Ecto neural progenitor cell (in vitro differentiated cells): ENCODE data around the gene LIMS2.

ENCODE experiments used
- DNase-seq: peaks from one replicate; pipeline ENCODE4 v3.0.0-alpha.2; 2018; ENCODE audit warnings: low spot score

The LIMS2 gene

DNA sequence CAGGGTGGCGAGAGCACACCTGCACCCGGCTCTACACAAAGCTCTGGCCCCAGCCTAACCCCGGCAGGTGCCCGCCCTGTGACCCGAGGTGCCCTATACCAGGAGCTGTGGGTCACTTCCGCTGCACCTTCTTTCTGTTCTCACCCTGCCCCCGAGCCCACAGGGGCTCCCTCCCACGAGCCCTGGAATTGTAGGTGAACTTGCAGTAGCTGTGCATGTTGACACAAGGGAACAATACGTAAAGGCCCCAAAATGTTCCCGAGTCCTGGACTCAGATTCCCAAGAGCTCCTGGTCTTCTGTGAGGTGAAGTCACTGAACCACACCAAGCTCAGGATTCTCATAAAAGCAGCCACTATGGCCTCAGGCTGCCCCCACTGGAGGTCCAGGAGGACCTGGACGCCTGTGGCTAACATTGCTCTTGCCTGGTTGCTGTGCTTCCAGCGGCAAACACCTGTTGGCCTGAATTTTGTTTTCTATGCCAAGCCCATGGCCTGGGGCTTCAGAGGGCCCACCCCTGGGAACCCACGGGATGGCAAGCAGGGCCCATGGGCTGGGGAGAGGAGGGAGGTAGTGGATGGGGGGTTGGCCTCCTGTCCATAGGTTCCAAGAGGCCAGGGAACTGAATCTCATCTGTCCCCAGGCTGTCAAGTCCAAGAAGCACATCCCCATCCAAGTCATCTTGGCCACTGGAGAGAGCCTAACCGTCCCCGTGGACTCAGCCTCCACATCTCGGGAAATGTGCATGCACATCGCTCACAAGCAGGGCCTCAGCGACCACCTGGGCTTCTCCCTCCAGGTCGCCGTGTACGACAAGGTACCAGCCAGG is 52.6 kb downstream of the LIMS2 start:
- DNase-seq: no peak

DNA sequence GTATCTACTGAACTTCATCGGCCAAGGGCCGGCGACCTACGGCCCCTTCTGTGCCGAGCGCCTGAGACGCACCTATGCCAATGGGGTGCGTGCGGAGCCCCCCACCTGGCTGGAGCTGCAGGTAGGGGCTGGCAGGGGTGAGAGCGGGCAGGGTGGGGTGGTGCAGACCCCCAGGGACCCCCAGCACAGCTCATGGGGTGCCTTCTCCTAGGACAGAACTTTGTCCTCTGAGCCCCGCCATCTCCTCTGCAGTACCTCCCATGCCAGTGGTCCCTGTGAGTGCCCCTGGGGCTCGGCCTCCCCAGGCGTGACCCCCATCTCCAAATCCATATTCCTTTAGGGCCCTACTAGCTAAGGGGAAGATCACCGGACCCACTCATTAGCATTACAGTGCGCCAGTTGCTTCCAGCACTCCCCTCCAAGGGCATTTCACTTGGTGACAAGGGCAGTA is 53.3 kb downstream of the LIMS2 start:
- DNase-seq: no peak

DNA sequence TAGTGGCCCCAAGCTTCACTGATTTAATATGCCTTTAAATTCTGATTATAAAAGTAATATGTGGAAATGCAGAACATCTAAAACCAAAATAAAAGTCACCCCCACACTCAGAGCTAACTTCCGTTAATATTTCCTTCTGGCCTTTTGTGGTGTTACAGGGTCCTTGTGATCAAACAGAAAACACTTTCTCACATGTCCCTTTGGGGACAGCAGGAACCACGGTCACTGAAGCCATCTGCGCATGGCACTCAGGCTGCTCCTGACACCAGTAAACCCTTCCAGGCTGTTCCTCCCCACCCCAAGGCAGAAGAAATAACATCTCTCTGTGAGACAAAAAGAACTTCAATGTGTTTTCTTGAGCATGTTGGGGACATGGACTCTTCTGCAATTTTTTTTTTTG is 54.5 kb downstream of the LIMS2 start:
- no peak for DNase-seq

DNA sequence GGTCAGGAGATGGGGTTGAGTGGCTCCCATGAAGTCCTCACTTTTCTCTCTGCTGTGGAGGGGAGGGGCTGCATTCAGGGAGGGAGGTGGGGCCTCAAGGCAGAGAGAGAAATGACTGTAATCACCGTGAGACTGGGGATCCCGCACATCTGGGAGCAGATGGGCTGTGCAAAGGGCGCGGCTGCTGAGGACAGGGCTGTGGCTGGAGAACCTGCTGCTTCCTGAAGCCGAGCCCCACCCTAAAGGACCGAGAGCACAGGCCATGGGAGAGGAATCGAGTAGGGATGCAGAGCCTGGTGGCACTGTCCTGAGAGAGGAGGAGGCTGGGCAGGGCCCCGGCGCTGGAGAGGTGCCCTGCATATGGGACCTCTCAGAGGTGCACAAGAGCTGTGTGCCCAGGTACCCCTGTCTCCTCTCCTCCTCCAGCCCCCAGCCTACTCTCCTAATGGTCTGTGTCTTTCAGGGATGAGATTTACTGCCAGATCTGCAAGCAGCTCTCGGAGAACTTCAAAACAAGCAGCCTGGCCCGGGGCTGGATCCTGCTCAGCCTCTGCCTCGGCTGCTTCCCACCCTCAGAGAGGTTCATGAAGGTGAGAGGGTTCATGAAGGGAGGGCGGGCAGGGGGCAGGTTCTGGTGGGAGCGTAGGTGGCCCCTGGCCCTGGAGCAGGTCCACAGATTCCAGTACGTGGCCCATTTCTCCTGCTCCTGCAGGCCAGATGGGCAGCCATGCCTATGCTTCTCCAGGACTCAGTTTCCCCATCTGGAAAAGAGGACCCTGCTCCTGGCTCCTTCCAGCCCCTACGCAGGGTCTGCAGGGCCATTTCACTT is 55.2 kb downstream of the LIMS2 start:
- DNase-seq: peak; percentile 38

DNA sequence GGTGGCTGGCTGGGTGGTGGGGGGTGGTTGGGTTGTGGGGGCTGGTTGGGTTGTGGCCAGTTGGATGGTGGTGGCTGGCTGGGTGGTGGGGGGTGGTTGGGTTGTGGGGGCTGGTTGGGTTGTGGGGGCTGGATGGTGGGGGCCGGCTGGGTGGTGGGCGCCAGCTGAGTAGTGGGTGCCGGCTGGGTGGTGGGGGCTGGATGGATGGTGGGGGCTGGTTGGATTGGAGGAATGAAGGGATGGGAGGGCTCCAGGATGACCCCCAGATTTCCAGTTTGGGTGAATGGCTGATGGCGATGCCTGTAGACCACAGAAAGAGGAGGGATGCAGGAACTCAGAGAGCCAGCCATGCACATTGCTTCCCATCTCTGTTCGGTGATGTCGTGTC is 56.1 kb downstream of the LIMS2 start:
- DNase-seq: no peak

DNA sequence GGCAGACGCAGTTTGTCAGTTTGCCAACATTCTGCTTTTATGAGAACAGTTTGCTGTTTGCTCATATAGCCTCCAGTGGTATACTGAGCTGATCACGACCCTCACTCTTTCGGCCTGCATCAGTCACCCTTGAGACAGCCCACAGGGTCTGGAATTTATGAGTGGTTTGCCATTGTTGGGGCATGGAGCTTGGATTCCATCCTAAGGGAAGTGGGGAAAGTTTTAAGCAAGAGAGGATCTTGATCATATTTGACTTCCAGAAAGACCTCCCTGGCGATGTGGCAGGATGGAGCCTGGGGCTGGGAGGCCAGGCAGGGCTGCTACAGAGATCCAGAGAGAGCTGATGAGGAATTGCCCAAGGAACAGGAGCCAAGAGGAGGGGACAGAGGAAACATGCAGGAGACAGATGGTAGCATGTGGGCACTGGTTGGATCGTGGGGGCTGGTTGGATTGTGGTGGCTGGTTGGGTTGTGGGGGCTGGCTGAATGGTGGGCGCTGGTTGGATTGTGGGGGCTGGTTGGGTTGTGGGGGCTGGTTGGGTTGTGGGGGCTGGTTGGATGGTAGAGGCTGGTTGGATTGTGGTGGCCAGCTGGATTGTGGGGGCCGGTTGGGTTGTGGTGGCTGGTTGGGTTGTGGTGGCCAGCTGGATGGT is 56.7 kb downstream of the LIMS2 start:
- DNase-seq: peak; percentile 23

DNA sequence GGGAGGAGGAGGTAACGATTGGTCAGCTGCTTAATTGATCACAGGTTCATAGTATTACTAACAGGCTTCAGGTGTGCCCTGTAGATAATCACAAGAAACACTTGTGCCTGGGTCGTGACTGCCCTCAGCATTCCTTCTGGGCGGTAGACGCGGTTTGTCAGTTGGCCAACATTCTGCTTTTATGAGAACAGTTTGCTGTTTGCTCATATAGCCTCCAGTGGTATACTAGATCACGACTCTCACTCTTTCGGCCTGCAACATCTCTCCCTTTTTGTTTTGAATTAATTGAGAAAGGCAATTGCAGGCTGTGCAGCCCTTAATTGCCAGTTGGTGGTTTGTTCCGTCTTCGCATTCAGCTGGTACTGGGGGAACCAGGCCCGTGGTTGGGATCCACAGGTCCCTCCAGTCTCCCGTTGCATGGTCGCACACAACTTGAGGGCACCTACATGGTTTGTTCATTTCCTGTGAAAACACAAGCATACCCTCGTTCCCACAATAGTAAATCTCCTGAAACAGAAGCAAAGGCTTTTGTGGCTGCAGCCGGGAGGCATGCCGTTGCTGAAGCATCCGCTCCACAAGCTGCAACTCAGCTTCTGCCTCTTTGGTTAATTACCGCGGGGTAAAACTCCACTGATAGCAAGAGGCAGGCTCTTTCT is 59.7 kb downstream of the LIMS2 start:
- peak; percentile 32 for DNase-seq

DNA sequence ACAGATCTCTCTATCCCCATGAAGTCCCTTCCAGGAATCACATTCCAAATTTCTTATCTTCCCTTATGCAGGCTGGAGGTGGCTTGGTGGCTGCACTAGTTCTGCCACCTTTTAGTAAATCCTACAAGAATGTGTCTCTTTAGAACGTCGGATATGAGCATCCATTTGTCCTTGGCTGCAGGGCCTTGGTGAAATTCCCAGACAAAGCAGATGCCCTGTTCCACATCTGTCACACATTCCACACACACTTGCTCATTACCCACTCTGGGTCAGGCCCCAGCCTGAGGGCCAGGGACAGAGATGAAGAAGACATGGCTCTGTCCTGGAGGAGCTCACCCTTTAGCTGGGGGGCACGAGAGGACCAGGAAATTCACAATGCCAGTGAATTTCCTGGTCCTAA is 60.6 kb downstream of the LIMS2 start:
- DNase-seq: peak; percentile 24

DNA sequence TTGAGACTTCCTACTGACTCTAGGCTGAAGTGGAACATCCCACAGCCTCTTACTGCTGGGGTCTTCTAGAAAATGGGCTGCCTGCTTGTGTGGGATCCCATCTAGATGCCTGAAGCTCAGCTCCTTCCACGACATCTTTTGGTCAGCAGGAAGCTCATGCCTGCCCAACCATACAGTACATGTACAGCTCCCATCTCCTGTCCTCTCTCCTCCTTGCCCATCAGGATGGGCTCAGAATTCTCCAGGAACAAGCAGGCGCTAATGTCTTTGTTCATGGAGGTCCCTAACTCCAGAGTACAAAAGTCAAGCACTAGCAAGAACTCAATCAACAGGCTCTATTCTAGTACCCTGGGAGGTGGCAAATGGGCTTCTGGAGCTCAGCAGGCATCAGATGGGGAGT is 61.1 kb downstream of the LIMS2 start:
- no peak for DNase-seq

DNA sequence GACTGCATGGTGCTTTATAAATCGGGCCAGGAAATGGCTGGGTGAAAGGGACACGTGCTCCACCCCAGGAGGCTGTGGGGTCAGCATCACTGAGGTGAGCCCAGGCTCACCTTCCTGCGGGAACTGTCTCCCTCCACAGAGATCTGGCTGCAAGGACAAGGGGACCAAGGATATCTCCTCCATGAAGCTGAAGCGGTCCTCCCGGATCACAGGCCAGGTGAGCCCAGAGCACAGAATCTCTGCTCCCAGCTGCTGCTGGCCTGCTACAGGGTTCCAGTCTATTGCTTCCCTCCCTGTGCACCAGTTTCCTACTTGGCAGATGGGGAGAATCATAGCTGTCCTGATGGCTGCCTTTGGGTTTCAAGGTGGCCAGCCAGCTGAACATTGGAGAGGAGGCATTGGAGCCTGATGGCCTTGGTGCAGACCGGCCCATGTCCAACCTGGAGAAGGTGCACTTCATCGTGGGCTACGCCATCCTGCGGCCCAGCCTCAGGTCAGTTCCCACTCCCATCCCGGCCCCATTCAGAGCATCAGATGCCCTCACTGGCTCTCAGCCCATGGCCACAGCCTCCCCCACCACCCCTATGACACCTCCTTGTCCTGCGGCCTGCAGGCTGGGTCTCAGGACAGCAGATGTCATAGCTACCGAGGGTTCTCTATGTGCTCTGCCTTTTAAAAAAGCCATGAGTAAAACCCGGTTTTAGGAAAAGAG is 63.1 kb downstream of the LIMS2 start:
- DNase-seq: no peak

DNA sequence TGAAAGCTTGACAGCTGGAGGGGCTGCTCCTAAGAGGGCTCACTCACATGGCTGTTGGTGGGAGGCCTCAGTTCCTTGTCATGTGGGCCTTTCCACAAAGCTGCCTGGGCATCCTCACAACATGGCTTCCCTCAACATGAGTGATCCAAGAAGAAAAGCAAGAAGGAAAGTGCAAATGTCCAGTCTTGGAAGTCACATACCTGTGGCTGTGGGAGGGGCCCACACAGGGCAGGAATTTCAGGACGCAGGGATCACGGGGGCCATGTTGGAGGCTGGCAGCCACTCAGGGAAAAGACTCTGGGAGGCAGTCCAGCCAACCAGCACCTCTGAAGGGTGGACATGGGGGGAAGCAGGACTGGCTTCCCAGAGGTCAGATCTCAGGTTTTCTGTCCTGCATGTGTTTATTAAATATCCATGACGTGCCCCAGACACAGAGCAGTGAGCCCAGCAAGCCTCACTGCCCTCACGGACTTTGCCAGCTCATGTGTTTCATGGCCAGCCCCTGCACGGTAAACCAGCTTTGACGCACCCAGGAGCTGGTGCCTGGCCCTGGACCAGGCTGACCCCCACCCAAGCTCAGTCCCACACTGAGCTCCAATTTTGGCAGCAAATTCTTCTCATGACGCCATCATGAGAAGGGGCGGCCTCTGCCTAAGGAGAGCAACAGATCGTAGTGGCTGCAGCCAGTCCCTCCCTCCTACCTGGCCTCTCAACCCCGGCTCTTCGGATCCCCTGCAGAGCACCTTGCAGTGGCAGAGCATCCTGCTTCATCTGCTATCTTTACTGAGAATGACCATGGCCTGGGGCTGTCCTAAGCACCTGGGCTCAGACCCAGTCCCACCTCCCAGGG is 64.0 kb downstream of the LIMS2 start:
- DNase-seq: no peak

DNA sequence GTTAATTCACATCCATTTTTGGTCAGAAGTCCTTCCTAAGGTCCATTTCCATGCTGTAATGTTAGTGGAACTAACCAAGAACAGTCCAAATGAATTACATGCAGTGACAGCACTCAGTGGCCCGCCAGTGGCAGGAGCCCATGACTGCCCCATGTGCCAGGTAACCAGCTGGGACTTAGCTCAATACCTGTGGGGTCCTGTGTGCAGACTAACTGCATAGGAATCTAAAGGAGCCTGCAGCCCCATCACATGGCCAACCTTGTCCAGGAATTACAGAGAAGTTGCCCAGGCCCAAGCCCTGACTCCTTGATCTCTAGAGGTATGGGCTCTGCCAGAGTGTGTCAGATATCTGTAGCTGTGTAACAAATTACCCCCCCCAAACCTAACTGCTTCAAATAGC is 64.8 kb downstream of the LIMS2 start:
- no peak for DNase-seq

DNA sequence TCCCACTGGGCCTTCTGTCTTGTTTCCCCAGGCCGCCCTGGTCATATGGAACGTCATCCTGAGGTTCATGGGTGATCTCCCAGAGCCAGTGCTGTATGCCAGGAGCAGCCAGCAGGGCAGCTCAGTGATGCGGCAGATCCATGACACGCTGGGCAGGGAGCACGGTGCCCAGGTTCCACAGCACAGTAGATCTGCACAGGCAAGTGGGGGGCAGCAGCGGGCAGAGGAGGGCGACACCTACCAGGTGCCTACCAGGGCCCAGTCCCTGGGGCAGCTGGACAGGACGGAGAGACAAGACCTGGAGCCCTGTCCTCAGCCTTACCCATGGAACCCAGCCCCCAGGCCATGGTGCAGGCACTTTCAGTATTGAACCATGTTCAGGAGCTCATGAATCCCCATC is 65.5 kb downstream of the LIMS2 start:
- DNase-seq: peak; percentile 15

DNA sequence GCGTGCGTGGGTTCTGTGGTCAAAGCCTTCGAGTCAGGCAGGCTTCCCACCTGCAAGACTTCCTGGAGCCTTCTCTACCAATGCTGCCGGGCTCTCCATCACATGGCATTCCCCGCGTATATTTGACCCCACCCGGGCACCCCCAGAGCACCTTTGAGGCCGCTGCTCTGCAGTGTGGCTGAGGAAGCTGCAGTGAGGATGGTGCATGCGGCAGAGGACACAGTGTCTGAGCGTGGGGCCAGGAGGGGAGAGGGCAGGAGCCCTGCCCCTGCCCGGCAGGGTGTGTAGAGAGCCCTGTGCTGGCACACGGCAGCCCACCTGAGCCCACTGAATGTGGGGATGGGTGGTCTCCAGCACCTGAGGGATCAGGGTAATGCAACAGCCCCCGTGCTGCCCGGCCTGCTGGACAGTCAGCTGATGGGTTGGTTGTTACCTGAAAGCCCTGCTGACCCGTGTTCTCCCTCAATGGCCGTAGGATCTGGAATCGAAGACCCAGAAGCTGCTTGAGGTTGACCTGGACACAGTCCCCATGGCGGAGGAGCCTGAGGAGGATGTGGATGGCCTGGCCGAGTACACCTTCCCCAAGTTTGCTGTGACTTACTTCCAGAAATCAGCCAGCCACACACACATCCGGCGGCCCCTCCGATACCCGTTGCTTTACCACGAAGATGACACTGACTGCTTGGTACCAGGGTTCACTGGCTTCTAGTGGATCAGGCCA is 66.1 kb downstream of the LIMS2 start:
- DNase-seq: peak; percentile 29

DNA sequence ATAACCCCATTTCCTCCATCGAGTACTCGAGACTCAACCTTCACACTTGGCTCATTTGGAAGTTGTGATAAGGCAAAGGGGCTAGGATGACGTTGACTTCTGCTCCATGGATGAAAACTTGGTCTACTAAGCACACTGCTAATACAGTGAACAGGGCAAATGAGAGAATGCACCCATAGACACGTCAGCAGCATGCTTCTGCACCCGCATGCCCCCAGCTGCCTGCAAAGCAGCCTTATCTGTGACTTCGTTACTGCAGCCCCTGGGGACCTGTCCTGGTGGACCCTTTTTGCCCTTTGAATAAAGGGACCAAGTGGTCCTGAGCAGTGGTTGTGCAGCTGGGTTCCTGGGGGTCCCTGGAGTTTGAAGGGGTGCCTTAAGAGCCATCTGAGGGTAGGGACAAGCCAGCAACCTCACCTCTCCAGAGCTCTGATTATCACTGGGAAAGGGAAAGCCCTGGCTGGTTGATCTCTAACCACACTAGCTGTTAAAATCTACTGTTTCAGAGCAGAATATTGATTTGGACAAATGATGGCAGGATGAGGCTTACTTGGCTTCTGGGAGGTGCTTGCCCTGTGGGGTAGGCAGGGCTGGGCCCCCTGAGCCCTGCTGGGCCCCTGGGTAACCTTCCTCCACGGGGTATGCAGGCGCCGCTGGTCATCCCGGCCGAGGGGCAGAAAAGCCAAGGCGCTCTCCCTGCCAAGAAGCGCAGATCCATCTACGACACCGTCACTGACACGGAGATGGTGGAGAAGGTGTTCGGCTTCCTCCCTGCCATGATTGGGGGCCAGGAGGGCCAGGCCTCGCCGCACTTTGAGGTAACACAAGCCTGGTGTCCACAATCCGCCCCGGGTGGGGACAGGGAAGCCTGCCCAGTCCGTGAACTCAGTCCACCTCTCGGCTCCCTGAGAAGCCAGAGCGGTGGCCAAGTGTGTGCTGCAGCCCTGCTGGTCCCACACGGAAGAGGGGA is 67.0 kb downstream of the LIMS2 start:
- DNase-seq: no peak

DNA sequence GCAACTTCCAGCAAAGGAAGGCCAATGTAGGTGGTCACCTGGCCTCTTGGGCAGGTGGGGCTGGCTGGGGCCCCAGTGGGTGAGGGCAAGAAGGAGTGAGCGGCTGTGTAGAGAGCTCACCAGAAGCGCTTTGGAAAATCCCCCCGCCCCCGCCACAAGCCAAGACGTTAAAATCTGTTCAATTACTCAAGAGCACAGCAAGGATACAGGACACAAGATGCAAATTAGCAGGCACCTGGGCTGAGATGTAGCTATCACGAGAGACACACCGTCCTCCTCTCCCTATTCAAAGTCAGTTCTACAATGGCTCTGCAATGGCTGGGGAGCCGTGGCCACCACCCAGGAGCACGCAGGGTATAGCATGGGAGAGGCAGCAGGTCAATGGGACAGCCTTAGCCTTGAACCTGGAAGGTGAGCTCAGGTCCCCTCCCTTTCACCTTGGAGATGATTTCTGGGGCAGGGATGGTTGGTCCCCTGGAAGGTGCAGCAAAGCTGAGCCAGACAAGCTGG is 67.9 kb downstream of the LIMS2 start:
- DNase-seq: no peak

DNA sequence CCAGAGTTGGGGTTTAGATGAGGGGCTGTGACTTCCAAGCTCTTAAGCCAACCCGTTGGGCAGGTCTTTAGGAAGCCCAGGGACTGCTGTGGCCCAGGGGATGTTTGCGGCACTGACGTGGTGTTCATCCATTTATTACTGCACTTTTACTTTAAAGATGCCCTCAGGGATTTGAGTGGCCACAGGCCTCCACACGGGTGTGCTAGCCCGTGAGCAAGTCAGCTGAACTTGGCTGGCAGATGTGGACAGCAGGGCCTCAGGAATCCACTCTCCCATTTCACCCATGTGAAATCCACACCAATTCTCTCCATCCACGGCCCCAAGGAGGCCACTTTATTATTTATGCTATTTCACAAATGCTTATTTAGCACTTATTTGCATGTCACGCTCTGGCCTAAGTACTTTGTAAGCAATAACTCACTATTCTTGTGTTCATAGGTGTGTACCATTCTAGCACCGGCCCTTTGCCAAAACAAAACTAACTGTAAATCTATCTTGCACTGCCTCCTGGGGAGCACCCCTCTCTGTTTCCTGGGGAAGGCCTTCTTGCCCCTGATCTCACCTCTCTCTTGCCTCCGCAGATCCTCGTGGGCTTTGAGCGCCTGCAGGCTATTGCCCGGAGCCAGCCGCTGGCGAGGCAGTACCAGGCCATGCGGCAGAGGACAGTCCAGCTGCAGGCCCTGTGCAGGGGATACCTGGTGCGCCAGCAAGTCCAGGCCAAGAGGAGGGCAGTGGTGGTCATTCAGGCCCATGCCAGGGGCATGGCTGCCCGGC is 68.5 kb downstream of the LIMS2 start:
- no peak for DNase-seq
